Measurements from ENCODE around the gene HCN3. TPM values are rescaled to one million over a fixed set of nuclear protein-coding genes. Genes with fewer than 3 reads are reported as not detected.

The HCN3 gene
- total RNA-seq, 1 donor from 2014 or later = 1.8 TPM

DNA sequence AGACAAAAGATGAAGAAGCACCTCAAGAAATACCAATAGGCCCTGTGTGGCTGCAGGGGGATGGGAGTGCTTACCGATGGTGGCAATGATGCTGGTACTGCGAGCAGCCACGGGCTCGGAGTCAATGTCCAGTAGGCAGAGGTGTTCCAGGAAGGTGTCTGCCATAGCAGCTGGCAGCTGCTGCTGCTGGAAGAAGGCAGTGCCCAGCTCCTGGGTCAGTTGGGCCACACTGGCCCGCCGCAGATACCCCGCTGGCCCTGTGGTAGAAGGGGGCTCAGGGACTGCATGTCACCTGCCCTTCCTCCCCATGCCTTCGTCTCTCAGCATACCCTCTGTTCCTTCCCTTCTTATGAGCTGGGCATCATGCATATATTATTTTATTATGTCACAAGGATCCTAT, 22.8 kb downstream of the HCN3 start:
- no peak for ATAC-seq
- intact Hi-C loops (cut with DNase I) = no loop called here
- no peak for DNase-seq (ENCODE audit: missing footprints)

DNA sequence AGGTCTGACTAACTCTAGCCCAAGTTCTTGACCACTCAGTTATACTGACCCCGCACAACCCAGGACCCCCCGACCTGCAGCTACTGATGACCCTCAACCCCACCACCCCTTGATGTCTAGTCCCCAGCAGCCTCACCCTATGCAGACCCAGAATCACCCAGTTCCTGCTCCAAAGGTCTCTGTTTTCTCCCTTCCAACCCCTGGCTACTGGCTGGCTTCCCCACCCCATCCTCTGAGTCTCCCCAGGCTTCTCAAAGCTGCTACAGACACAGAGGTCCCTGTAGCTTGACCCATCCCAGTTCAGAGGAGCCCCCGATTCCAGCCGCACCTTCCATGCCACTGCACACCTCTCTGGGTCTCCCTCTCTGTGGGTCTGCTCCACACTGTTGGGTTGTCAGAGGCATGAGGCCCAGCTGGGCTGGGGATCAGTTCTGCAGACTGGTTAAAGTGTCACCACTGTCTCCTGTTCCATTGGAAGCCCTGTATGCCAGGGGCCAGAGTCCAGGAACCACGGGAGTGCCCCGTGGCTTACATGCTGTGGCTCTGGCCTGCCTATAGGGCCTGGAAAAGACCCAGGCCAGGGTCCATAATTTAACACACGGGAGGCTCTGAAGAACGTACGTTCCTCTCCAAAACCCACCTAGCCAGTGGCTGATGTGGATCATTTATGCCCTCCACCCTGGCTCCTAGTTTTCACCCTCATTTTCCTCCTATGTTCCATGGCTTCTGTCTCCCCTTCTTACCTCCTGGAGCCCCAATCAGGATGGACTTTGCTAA, 23.5 kb downstream of the HCN3 start:
- ATAC-seq = no peak
- intact Hi-C loops (cut with DNase I) = no loop called here
- no peak for DNase-seq (ENCODE audit: missing footprints)

DNA sequence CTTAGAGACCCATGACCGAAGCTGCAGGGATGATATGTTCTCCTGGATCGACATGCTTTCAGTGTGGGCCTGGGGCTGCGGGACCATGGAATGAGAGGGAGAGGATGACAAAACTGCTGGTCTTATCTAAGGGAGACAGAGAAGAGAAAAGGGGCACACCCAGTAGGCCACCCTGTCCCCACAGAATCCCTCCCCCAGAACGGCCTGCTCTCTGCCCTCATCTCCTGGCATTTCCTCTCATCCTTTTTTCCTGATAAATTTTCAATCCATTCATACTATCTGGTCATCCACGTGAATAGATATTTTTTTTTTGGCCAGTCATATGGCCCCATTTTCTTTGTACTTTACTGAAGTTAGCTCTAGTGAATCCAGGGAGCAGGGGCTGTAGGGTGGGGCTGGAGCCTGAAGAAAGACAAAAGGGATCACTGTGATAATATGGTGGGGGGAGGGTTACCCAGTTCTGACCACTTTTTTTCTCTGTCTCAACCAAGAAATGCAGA, 24.1 kb downstream of the HCN3 start, which contains the start of gene PKLR:
Gene PKLR (minus strand): TSS at position 97 of the 500 bp plus-strand sequence. CDS start 43 bp downstream, at position 54.
- intact Hi-C loops (cut with DNase I) = no loop called here
- ATAC-seq (no peak), DNase-seq (ENCODE audit: missing footprints) (no peak)

DNA sequence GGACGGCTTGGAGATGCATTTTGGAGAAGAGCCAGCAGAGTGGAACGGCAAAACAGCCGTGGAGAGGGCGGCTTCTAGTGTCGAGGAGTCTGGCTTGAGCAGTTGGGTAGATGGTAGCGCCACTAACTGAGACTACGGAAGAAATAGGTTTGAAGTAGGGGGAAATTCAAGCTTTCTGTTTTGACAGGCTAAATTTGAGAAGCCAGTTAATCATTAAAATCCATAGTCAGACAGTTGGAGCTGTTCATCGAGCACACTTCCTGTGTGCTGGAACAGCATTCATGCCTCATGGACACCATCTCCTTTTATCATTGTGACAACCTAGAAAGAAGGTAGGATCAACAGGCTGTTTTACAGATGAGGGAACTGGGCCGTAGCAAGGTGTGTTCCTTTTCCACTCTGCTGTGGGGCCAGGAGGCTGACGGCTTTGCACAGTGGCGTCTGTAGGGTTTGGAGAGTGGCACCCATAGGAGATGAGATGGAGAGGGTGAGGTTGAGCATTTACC, 27.3 kb downstream of the HCN3 start:
- DNase-seq (ENCODE audit: missing footprints) (no peak), ATAC-seq (no peak)
- intact Hi-C loops (cut with DNase I) = no loop called here

DNA sequence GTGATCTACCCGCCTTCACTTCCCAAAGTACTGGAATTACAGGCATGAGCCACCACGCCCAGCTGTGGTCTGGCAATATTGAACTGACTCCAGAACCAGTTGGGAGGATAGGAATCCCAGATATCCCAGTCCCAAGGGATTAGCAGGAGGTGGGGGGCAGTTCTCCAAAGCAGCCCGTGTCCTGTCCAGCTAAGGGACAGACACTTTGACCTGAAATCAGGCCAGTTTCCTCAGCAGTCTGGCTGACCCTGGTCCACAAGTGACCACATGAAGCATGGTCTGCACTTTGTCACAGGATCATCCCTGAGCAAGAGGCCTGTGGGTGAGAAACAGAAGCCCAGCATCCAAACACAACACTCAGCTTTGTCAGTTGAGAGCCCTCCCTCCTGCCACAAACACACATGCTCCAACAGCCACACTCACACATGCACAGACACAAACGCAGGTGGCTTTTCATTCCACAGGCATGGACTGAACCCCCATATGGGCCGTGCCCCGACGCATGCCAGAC, 28.7 kb downstream of the HCN3 start:
- ATAC-seq (no peak), DNase-seq (ENCODE audit: missing footprints) (no peak)
- intact Hi-C loops (cut with DNase I) = no loop called here

DNA sequence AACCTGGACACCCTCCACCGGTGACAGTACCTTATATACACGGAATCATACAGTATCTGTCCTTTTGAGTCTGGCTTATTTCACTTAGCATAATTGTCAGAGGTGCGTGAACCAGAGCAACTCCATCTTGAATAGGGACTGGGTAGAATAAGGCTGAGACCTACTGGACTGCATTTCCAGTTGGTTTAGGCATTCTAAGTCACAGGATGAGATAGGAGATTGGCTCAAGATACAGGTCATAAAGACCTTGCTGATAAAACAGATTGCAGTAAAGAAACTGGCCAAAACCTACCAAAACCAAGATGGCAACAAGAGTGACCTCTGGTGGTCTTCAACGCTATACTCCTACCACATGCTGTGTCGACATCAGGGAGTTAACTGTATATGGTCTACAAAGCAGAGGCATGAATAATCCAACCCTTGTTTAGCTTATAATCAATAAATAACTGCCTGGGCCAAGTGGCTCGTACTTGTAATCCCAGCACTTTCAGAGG, 30.0 kb downstream of the HCN3 start:
- intact Hi-C loops (cut with DNase I) = loop anchor here (1.0 kb wide), 1 partner anchor 30 kb away; the partner anchor contains the start of gene HCN3
- no peak for ATAC-seq
- DNase-seq (ENCODE audit: missing footprints) = no peak

DNA sequence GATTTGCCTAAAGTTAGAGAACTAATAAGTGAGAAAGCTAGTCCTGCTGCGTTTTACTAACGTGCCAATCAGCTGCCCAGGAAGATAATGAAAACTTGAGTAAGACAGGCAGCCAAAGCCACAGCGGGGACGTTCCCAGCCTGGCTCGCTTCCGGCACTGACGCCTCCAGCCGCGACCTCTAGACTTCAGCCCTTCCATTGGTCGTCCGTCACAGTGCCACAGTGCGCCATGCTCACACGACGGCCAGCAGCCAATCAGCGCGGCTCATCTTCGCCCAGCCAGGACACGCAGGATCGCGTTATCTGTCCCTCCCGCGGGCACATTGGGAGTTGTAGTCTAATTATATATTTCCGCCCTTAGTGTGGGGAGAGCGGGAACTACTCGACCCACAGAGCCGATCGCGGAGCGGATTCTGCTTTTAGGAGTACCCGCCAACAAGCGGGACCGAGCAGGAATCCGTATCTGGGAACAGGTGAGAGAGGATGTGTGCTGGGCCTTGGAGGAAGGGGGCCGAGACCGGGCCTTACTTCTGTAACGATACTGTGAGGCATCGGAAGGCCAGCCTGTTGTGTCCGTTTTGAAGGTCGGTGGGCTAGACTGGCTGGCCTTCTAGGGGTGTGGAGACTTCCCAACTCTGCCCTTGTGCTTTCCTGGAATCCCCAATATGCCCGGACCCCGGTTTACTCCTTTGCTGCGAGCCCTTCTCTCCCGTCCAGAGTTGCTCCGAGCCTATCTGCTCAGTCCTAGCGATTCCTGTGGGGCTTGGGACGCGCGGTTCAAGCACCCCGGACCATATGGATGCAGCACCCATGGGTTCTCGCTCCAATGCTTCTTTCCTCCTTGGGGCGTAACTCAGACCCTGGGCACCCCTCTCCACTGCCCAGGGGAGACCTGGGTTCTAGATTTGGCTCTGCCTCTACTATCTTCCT, 31.5 kb downstream of the HCN3 start, which contains the start of gene FDPS:
Gene FDPS (plus strand): TSS at position 374 of the 930 bp plus-strand sequence. CDS start 924 bp downstream, outside the sequence.
- DNase-seq (ENCODE audit: missing footprints) (peak; percentile 99), ATAC-seq (peak; percentile 100)
- intact Hi-C loops (cut with DNase I) = loop anchor here (1.0 kb wide), 1 partner anchor 58 kb away; no protein-coding TSS in a partner anchor

DNA sequence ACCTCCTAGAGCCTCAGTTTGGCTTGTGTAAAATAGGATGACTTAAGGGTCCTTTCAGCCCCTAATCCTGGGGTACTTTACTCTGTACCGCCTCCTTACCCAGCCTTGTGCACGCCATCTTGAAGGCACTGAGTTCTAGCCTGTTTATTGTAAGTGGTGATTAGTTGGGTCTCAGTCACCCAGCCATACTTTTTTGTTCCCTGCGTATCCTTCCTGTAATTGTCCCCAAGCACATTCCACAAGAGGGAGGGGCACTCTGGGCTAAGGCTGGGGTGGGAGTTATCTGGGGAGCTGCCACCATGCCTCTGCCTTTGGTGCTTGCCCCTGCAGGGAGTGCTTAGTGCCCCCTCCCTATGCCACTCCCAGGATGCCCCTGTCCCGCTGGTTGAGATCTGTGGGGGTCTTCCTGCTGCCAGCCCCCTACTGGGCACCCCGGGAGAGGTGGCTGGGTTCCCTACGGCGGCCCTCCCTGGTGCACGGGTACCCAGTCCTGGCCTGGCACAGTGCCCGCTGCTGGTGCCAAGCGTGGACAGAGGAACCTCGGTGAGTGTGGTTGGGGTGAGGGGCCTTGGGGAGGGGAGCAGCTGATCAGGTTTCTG, 32.3 kb downstream of the HCN3 start:
- ATAC-seq (no peak), DNase-seq (ENCODE audit: missing footprints) (no peak)
- intact Hi-C loops (cut with DNase I) = no loop called here

DNA sequence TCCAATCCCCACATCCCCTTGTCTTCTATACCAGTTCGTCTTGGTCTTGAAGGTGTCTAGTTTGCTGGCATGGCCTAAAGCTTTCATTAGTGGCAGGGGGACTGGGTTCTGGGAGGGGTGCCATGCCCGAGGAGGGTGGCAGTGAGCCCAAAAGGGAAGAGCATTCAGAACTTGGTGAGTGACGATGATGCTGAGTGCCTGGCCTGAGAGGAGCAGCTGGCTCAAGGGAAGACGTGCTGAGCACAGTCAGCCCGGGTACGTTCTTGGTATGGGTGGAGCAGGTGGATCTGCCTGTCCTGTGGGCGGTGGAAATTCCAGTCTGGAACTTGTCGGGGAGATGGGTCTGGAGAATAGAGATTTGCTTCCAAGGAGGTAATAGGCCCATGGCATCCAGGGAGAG, 36.0 kb downstream of the HCN3 start:
- no peak for ATAC-seq
- no peak for DNase-seq (ENCODE audit: missing footprints)
- intact Hi-C loops (cut with DNase I) = no loop called here

DNA sequence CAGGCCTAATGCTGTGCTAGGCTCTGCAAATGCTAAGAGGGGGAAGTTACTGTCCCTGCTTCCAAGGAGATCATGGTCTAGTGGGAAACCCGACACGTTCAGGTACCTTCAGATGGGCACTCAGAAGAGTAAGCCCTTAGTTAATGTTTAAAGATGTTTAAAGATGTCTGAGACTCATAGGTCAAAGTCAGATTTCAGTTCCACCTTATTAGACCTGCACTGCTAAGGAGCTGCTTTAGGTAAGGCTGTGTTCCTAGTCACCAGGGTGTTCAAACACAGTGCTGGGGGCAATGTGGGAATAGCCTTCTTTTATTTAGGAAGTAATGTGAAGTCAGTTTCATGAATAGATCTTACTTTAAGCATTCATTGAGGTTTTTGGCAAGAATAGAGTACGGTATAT, 39.7 kb downstream of the HCN3 start:
- intact Hi-C loops (cut with DNase I) = no loop called here

DNA sequence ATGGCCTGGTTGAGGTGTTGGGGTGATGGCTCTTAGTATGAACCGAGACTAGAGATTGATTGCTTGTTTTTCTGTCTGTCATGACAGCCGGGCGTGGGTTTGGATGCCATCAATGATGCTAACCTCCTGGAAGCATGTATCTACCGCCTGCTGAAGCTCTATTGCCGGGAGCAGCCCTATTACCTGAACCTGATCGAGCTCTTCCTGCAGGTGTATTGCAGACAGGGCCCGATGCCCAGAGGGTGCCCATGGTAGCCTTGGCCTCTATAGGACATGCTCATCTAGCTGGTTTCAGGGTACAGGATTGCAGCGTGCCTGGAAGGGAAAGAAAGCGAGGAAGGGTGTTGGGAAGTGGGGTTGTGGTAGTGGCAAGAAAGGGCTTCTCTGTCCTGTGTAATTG, 40.8 kb downstream of the HCN3 start:
- intact Hi-C loops (cut with DNase I) = no loop called here
- ATAC-seq (no peak), DNase-seq (ENCODE audit: missing footprints) (no peak)

More for the DNA sequence above, 39.7 kb downstream of the HCN3 start:
- DNase-seq (ENCODE audit: missing footprints) = no peak
- no peak for ATAC-seq

DNA sequence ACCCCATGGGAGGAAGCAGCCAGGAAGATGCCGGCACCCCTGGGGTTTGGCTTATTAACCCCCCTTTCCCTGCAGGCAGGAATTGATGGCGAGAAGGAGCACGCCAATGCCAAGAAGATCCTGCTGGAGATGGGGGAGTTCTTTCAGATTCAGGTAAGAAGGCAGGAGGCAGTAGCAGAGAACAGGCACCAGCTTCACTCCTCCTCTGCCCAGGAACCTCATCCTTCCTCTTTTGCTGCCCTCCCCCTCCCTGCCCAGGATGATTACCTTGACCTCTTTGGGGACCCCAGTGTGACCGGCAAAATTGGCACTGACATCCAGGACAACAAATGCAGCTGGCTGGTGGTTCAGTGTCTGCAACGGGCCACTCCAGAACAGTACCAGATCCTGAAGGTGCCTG, 42.3 kb downstream of the HCN3 start:
- intact Hi-C loops (cut with DNase I) = no loop called here
- no peak for ATAC-seq
- DNase-seq (ENCODE audit: missing footprints) = no peak

DNA sequence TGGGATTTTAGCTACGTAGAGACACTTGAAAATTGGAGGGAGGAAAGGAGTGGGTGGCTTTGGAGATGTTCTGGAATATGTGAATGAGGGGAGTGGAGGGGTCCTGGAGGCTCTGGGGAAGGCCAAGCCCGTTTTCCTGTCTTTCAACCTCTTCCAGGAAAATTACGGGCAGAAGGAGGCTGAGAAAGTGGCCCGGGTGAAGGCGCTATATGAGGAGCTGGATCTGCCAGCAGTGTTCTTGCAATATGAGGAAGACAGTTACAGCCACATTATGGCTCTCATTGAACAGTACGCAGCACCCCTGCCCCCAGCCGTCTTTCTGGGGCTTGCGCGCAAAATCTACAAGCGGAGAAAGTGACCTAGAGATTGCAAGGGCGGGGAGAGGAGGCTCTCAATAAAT, 43.0 kb downstream of the HCN3 start:
- ATAC-seq (no peak), DNase-seq (ENCODE audit: missing footprints) (no peak)
- intact Hi-C loops (cut with DNase I) = loop anchor here (10.0 kb wide), 2 partner anchors 245 to 275 kb away; partner anchors contain the start of gene ASH1L

DNA sequence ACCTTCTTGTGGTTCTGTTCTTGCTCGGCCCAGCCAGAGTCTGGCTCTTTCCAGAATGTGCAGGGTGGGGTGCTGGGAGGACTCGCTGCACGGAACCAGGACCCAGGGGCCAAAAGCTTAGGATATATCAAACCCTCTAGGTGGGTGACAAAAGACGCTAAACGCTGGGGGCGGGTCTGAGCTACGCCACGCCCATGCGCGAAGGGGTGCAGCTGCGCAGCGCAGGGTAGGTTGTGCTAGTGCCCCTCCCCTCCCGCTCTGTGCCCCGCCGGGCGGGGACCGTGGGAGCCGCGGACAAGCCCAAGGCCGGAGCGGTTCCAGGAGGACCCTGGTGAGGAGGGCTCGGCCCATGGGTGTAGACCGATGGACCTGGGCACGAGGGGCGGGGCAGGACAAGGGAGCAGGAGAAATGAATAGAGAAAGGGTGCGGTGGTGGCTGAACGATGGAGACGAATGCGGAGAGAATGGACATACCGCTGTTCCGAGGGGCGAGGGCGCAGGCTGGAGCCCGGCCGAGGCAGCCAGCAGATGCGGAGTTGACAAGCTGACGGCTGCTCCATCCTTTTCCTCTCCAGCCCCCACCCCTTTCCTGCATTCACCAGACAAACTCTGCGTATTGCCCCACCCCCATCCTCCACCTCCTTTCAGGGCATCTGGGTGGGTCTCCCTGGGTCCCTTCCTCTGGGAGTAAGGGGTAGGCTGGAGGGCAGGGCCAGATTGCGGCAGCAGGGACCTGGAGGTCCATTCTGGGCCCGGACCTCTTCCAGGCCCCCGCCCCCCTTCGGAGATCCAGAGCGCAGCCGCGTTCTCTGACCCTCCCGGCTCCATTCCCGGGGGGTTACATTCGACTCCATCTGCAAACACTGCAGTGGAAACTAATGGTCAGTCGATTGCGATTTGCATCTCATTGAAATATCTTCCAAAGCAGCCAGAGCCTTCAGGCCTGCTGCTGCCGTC, 43.7 kb downstream of the HCN3 start, which contains the start of gene RUSC1:
Gene RUSC1 (plus strand): TSS at position 234 of the 957 bp plus-strand sequence. CDS start 880 bp downstream, outside the sequence.
- ATAC-seq (peak; percentile 42), DNase-seq (ENCODE audit: missing footprints) (peak; percentile 92)
- intact Hi-C loops (cut with DNase I) = loop anchor here (10.0 kb wide), 2 partner anchors 244 to 274 kb away; partner anchors contain the start of gene ASH1L

DNA sequence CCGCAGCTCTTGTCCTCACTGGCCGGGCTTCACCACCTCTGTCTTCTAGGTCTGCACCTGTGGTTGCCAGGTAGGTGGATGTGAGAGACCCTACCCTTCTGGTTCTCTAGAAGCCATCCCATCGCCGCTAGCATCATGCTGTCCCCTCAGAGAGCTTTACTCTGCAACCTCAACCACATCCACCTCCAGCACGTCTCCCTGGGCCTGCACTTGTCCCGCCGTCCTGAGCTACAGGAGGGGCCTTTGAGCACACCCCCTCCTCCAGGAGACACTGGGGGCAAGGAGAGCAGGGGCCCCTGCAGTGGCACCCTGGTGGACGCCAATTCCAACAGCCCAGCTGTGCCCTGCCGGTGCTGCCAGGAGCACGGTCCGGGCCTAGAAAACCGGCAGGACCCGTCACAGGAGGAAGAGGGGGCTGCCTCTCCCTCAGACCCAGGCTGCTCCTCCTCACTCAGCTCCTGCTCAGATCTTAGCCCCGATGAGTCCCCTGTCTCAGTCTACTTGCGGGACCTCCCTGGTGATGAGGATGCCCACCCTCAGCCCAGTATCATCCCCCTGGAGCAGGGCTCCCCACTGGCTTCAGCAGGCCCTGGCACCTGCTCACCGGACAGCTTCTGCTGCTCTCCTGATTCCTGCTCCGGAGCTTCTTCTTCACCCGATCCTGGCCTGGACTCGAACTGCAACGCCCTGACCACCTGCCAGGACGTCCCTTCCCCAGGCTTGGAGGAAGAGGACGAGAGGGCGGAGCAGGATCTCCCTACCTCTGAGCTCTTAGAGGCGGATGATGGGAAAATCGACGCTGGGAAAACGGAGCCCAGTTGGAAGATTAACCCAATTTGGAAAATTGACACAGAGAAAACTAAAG, 44.6 kb downstream of the HCN3 start:
- DNase-seq (ENCODE audit: missing footprints) = no peak
- intact Hi-C loops (cut with DNase I) = loop anchor here (2.0 to 10.0 kb wide), 3 partner anchors 71 to 273 kb away; partner anchors contain the start of gene ASH1L
- no peak for ATAC-seq

DNA sequence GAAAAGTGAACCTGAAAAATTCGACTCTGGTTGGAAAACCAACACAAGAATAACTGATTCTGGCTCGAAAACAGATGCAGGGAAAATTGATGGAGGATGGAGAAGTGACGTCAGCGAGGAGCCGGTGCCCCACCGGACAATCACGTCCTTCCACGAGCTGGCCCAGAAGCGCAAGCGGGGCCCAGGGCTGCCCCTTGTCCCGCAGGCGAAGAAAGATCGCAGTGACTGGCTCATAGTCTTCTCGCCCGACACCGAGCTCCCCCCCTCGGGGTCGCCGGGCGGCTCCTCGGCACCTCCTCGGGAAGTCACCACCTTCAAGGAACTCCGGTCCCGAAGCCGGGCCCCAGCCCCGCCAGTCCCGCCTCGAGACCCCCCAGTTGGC, 45.3 kb downstream of the HCN3 start:
- ATAC-seq (no peak), DNase-seq (ENCODE audit: missing footprints) (no peak)
- intact Hi-C loops (cut with DNase I) = loop anchor here (2.0 to 10.0 kb wide), 3 partner anchors 72 to 272 kb away; partner anchors contain the start of gene ASH1L
